GM12878 (cell line): ENCODE results near the gene COL11A2. TPM values are rescaled to one million over a fixed set of nuclear protein-coding genes. Genes with fewer than 3 reads are reported as not detected.
A peak's percentile ranks its signal among the peaks of the same experiment; 100 is the strongest.

ENCODE experiments used
- CHD4 ChIP-seq: fragments of 200-600 bp; sonication (generic); IDR thresholded peaks from 2 replicates; pipeline ENCODE4 v1.6.1; 2016; ENCODE audit warnings: mild to moderate bottlenecking
- CREB1 ChIP-seq: IDR thresholded peaks from 2 replicates; pipeline ENCODE4 v1.6.1; 2012; ENCODE audit warnings: low read depth, mild to moderate bottlenecking, inconsistent platforms
- FOXK2 ChIP-seq: fragments of 450-650 bp; IDR thresholded peaks from 2 replicates; pipeline ENCODE4 v1.6.1; 2017; ENCODE audit warnings: mild to moderate bottlenecking, moderate library complexity
- GABPA ChIP-seq: IDR thresholded peaks from 2 replicates; pipeline ENCODE4 v1.6.1; 2014; ENCODE audit warnings: antibody characterized with exemption, low read depth, mild to moderate bottlenecking, inconsistent platforms
- POLR2A ChIP-seq: IDR thresholded peaks from 2 replicates; pipeline ENCODE4 v1.6.1; 2011; ENCODE audit warnings: low read depth, mild to moderate bottlenecking, low read length
- POLR2AphosphoS2 ChIP-seq: IDR thresholded peaks from 2 replicates; pipeline ENCODE4 v1.6.1; 2011; ENCODE audit warnings: low read depth, mild to moderate bottlenecking, low read length, improper control_type of control experiment, moderate library complexity
- polyA plus RNA-seq, 11 experiments: library from polyadenylated mRNA; depleted of rRNA in 4 of 11; unstranded in 6 of 11; stranded (reverse) in 5 of 11; fragments of >200 nt; fragmentation: Nextera tagmentation in 4 of 11; fragmentation: Illumina TruSeq in 1 of 11; extraction: Ambion mirVana in 4 of 11; extraction: Trizol in 1 of 11; gene quantifications; 1 replicate in 1 of 11; 2 replicates in 10 of 11; pipeline versions ENCODE4 v1.2.1 to v1.2.3, GENCODE V29; 2011 to 2016; ENCODE audit warnings: inconsistent platforms in 2 of 11, missing spikeins in 2 of 11, low read depth in 1 of 11
- total RNA-seq, 4 experiments: library from RNA; depleted of rRNA in 3 of 4; stranded (reverse); fragments of >200 nt in 3 of 4; fragmentation: Illumina TruSeq in 1 of 4; extraction: Trizol in 1 of 4; gene quantifications; 2 replicates each; pipeline versions ENCODE4 v1.2.1 to v1.2.3, GENCODE V29; 2013 to 2021
- TF ChIP-seq, protein P1 (sequence below): fragments of 450-650 bp; conservative IDR thresholded peaks from 2 replicates; pipeline ENCODE4 v1.6.1; 2017; ENCODE audit warnings: mild to moderate bottlenecking, moderate library complexity
- TF ChIP-seq, protein P2 (sequence below): fragments of 450-650 bp; IDR thresholded peaks from 2 replicates; pipeline ENCODE4 v1.6.1; 2017; ENCODE audit warnings: mild to moderate bottlenecking, moderate library complexity
- TF ChIP-seq, protein P3 (sequence below): fragments of 450-650 bp; IDR thresholded peaks from 2 replicates; pipeline ENCODE4 v1.6.1; 2017; ENCODE audit warnings: low read depth, mild to moderate bottlenecking, moderate library complexity
- TF ChIP-seq, protein P4 (sequence below): fragments of 450-650 bp; IDR thresholded peaks from 2 replicates; pipeline ENCODE4 v1.6.1; 2017; ENCODE audit warnings: mild to moderate bottlenecking, low read depth, inconsistent platforms; ENCODE audit not compliant: poor library complexity, severe bottlenecking
- TF ChIP-seq, protein P5 (sequence below): fragments of 450-650 bp; IDR thresholded peaks from 2 replicates; pipeline ENCODE4 v1.6.1; 2017; ENCODE audit warnings: mild to moderate bottlenecking, moderate library complexity
- TF ChIP-seq, protein P6 (sequence below): fragments of 450-650 bp; IDR thresholded peaks from 2 replicates; pipeline ENCODE4 v1.6.1; 2017; ENCODE audit warnings: antibody characterized with exemption, mild to moderate bottlenecking, moderate library complexity

Gene COL11A2
- total and polyA plus RNA-seq, 10 of the 15 experiments (the other 5 are each of a cell fraction or from before 2014, with no cell fraction given): 0.03 to 0.83 (median 0.22) TPM; not detected in 1

DNA sequence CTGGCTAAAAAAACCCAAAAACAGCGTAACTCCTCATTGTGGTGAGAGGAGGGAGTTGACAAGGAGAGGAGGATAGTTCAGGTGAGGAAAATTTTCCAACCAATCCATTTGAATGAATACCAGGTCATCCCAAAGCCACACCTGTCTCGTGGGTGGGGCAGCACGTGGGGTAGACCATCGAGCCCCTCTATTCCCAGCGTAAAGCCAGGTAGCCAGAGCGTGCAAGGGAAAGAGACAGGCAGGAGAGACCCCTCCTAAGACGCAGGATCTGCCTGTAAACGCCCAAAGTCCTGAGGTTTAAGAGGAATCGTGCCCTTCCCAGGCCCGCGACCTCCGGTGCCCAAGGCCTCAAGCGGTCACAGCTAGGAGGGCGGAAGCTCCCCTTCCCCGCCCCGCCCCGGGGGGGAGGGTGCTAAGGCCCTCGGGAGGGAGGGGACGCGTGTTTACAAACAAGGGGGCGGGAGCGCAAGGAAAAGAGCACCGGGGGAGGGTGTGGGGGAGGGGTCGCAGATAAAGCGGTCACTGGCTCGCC is 7.5 kb upstream of the COL11A2 start (continued):
- TF ChIP-seq, protein P1, sequence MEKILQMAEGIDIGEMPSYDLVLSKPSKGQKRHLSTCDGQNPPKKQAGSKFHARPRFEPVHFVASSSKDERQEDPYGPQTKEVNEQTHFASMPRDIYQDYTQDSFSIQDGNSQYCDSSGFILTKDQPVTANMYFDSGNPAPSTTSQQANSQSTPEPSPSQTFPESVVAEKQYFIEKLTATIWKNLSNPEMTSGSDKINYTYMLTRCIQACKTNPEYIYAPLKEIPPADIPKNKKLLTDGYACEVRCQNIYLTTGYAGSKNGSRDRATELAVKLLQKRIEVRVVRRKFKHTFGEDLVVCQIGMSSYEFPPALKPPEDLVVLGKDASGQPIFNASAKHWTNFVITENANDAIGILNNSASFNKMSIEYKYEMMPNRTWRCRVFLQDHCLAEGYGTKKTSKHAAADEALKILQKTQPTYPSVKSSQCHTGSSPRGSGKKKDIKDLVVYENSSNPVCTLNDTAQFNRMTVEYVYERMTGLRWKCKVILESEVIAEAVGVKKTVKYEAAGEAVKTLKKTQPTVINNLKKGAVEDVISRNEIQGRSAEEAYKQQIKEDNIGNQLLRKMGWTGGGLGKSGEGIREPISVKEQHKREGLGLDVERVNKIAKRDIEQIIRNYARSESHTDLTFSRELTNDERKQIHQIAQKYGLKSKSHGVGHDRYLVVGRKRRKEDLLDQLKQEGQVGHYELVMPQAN: 0 out of 2 replicates have a peak, but pooled peaks have one; percentile 41
- peak; percentile 69; the same call in 1 of the 2 replicates for TF ChIP-seq FOXK2
- TF ChIP-seq, protein P2, sequence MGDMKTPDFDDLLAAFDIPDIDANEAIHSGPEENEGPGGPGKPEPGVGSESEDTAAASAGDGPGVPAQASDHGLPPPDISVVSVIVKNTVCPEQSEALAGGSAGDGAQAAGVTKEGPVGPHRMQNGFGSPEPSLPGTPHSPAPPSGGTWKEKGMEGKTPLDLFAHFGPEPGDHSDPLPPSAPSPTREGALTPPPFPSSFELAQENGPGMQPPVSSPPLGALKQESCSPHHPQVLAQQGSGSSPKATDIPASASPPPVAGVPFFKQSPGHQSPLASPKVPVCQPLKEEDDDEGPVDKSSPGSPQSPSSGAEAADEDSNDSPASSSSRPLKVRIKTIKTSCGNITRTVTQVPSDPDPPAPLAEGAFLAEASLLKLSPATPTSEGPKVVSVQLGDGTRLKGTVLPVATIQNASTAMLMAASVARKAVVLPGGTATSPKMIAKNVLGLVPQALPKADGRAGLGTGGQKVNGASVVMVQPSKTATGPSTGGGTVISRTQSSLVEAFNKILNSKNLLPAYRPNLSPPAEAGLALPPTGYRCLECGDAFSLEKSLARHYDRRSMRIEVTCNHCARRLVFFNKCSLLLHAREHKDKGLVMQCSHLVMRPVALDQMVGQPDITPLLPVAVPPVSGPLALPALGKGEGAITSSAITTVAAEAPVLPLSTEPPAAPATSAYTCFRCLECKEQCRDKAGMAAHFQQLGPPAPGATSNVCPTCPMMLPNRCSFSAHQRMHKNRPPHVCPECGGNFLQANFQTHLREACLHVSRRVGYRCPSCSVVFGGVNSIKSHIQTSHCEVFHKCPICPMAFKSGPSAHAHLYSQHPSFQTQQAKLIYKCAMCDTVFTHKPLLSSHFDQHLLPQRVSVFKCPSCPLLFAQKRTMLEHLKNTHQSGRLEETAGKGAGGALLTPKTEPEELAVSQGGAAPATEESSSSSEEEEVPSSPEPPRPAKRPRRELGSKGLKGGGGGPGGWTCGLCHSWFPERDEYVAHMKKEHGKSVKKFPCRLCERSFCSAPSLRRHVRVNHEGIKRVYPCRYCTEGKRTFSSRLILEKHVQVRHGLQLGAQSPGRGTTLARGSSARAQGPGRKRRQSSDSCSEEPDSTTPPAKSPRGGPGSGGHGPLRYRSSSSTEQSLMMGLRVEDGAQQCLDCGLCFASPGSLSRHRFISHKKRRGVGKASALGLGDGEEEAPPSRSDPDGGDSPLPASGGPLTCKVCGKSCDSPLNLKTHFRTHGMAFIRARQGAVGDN: no peak
- TF ChIP-seq CHD4: no peak
- TF ChIP-seq POLR2AphosphoS2: no peak
- TF ChIP-seq, protein P3, sequence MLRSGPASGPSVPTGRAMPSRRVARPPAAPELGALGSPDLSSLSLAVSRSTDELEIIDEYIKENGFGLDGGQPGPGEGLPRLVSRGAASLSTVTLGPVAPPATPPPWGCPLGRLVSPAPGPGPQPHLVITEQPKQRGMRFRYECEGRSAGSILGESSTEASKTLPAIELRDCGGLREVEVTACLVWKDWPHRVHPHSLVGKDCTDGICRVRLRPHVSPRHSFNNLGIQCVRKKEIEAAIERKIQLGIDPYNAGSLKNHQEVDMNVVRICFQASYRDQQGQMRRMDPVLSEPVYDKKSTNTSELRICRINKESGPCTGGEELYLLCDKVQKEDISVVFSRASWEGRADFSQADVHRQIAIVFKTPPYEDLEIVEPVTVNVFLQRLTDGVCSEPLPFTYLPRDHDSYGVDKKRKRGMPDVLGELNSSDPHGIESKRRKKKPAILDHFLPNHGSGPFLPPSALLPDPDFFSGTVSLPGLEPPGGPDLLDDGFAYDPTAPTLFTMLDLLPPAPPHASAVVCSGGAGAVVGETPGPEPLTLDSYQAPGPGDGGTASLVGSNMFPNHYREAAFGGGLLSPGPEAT: no peak
- TF ChIP-seq GABPA: no peak
- TF ChIP-seq, protein P4, sequence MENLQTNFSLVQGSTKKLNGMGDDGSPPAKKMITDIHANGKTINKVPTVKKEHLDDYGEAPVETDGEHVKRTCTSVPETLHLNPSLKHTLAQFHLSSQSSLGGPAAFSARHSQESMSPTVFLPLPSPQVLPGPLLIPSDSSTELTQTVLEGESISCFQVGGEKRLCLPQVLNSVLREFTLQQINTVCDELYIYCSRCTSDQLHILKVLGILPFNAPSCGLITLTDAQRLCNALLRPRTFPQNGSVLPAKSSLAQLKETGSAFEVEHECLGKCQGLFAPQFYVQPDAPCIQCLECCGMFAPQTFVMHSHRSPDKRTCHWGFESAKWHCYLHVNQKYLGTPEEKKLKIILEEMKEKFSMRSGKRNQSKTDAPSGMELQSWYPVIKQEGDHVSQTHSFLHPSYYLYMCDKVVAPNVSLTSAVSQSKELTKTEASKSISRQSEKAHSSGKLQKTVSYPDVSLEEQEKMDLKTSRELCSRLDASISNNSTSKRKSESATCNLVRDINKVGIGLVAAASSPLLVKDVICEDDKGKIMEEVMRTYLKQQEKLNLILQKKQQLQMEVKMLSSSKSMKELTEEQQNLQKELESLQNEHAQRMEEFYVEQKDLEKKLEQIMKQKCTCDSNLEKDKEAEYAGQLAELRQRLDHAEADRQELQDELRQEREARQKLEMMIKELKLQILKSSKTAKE: no peak
- no peak for TF ChIP-seq CREB1
- TF ChIP-seq, protein P5, sequence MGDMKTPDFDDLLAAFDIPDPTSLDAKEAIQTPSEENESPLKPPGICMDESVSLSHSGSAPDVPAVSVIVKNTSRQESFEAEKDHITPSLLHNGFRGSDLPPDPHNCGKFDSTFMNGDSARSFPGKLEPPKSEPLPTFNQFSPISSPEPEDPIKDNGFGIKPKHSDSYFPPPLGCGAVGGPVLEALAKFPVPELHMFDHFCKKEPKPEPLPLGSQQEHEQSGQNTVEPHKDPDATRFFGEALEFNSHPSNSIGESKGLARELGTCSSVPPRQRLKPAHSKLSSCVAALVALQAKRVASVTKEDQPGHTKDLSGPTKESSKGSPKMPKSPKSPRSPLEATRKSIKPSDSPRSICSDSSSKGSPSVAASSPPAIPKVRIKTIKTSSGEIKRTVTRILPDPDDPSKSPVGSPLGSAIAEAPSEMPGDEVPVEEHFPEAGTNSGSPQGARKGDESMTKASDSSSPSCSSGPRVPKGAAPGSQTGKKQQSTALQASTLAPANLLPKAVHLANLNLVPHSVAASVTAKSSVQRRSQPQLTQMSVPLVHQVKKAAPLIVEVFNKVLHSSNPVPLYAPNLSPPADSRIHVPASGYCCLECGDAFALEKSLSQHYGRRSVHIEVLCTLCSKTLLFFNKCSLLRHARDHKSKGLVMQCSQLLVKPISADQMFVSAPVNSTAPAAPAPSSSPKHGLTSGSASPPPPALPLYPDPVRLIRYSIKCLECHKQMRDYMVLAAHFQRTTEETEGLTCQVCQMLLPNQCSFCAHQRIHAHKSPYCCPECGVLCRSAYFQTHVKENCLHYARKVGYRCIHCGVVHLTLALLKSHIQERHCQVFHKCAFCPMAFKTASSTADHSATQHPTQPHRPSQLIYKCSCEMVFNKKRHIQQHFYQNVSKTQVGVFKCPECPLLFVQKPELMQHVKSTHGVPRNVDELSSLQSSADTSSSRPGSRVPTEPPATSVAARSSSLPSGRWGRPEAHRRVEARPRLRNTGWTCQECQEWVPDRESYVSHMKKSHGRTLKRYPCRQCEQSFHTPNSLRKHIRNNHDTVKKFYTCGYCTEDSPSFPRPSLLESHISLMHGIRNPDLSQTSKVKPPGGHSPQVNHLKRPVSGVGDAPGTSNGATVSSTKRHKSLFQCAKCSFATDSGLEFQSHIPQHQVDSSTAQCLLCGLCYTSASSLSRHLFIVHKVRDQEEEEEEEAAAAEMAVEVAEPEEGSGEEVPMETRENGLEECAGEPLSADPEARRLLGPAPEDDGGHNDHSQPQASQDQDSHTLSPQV: no peak
- TF ChIP-seq POLR2A: no peak
- TF ChIP-seq, protein P6, sequence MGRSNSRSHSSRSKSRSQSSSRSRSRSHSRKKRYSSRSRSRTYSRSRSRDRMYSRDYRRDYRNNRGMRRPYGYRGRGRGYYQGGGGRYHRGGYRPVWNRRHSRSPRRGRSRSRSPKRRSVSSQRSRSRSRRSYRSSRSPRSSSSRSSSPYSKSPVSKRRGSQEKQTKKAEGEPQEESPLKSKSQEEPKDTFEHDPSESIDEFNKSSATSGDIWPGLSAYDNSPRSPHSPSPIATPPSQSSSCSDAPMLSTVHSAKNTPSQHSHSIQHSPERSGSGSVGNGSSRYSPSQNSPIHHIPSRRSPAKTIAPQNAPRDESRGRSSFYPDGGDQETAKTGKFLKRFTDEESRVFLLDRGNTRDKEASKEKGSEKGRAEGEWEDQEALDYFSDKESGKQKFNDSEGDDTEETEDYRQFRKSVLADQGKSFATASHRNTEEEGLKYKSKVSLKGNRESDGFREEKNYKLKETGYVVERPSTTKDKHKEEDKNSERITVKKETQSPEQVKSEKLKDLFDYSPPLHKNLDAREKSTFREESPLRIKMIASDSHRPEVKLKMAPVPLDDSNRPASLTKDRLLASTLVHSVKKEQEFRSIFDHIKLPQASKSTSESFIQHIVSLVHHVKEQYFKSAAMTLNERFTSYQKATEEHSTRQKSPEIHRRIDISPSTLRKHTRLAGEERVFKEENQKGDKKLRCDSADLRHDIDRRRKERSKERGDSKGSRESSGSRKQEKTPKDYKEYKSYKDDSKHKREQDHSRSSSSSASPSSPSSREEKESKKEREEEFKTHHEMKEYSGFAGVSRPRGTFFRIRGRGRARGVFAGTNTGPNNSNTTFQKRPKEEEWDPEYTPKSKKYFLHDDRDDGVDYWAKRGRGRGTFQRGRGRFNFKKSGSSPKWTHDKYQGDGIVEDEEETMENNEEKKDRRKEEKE: no peak
